ENCODE results near the gene UGP2. TPM values are rescaled to one million over a fixed set of nuclear protein-coding genes. Genes with fewer than 3 reads are reported as not detected.
"Not testable (repeated sequence)": the region's sequence is repeated elsewhere in the genome, so short reads cannot be mapped to it uniquely, and the experiment has no call there.

The UGP2 gene
- polyA plus RNA-seq, 3 donors = 22.3 to 71.8 (median 49.9) TPM

GRCh38 chr2:63801455-63801854 lies 40.2 kb upstream of the UGP2 start:
- Histone ChIP-seq H3K9ac (ENCODE audit: insufficient read depth, low read length, poor library complexity, severe bottlenecking) (no peak overlapping the region), H3K27ac (ENCODE audit: low read depth in 1 of 2, low read length in 2 of 2) (no peak overlapping the region), H3K27me3 (ENCODE audit: control insufficient read depth in 2 of 2, insufficient read depth in 2 of 2, low read length in 2 of 2) (no peaks in the 10 kb centered on the region), H3K79me2 (ENCODE audit: insufficient read depth, low read length) (no peaks in the 10 kb centered on the region), H4K20me1 (ENCODE audit: insufficient read depth, low read length) (no peaks in the 10 kb centered on the region), H3K4me1 (ENCODE audit: control insufficient read depth in 1 of 2, insufficient read depth in 2 of 2, low read length in 2 of 2) (no peaks in the 10 kb centered on the region), H3K9me3 (replicated peaks in 1 of 2; ENCODE audit: control insufficient read depth in 1 of 2, insufficient read depth in 1 of 2, low read length in 2 of 2) (no peaks in the 10 kb centered on the region), H3K4me3 (replicated peaks in 1 of 3; ENCODE audit: low read depth in 2 of 3, low read length in 3 of 3) (no peak overlapping the region), H3K36me3 (replicated peaks in 1 of 2; ENCODE audit: control insufficient read depth in 1 of 2, insufficient read depth in 2 of 2, low read length in 2 of 2) (no peaks in the 10 kb centered on the region), H3K4me2 (replicated peaks; ENCODE audit: extremely low read depth, low read length, poor library complexity, severe bottlenecking) (no peak overlapping the region), H2AFZ (ENCODE audit: insufficient read depth, low read depth, low read length, poor library complexity, severe bottlenecking) (no peak overlapping the region)
- Mint-ChIP-seq H3K9me3 (peaks cover 8 to 20% (median 13%) of the 10 kb centered on the region in 7 donors), H3K4me1 (no peaks in the 10 kb centered on the region), H3K4me3 (no peak overlapping the region), H3K27me3 (ENCODE audit: low read depth in 3 of 3) (peaks cover 0 to 1% (median 0%) of the 10 kb centered on the region in 3 donors), H3K36me3 (no peaks in the 10 kb centered on the region), H3K27ac (no peak overlapping the region)
- WGBS (ENCODE audit: insufficient coverage) = 100% methylated on average over 2 of the region's 6 CpGs
- intact Hi-C loops (cut with micrococcal nuclease) = no loop called here
- DNase-seq = no peak
- TF ChIP-seq CTCF (IDR thresholded peaks at IDR 0.05) = no peak

- peaks cover 0 to 1% (median 0%) of the 10 kb centered on the region in 3 donors for H3K27me3 Mint-ChIP-seq (ENCODE audit: low read depth in 3 of 3)
- intact Hi-C loops (cut with micrococcal nuclease) = no loop called here
- no peaks in the 10 kb centered on the region for H3K4me1 ChIP-seq (ENCODE audit: control insufficient read depth in 1 of 2, insufficient read depth in 2 of 2, low read length in 2 of 2)
- DNase-seq = no peak
- no peak overlapping the region for H3K27ac Mint-ChIP-seq
- no peak overlapping the region for H3K9ac ChIP-seq (ENCODE audit: insufficient read depth, low read length, poor library complexity, severe bottlenecking)
- H3K4me3 ChIP-seq (replicated peaks in 1 of 3; ENCODE audit: low read depth in 2 of 3, low read length in 3 of 3) = no peak overlapping the region
- no peak for TF ChIP-seq CTCF (IDR thresholded peaks at IDR 0.05)
- no peaks in the 10 kb centered on the region for H4K20me1 ChIP-seq (ENCODE audit: insufficient read depth, low read length)
- H3K36me3 ChIP-seq (replicated peaks in 1 of 2; ENCODE audit: control insufficient read depth in 1 of 2, insufficient read depth in 2 of 2, low read length in 2 of 2) = no peaks in the 10 kb centered on the region
- no peaks in the 10 kb centered on the region for H3K36me3 Mint-ChIP-seq
- peaks cover 0 to 6% of the 10 kb centered on the region in 2 donors for H3K9me3 ChIP-seq (replicated peaks in 1 of 2; ENCODE audit: control insufficient read depth in 1 of 2, insufficient read depth in 1 of 2, low read length in 2 of 2)
- no peaks in the 10 kb centered on the region for H3K4me1 Mint-ChIP-seq
- H3K79me2 ChIP-seq (ENCODE audit: insufficient read depth, low read length) = no peaks in the 10 kb centered on the region
- H3K4me2 ChIP-seq (replicated peaks; ENCODE audit: extremely low read depth, low read length, poor library complexity, severe bottlenecking) = no peak overlapping the region
- H3K4me3 Mint-ChIP-seq = no peak overlapping the region
- H3K27me3 ChIP-seq (ENCODE audit: control insufficient read depth in 2 of 2, insufficient read depth in 2 of 2, low read length in 2 of 2) = no peaks in the 10 kb centered on the region
- H3K9me3 Mint-ChIP-seq = peaks cover 14 to 39% (median 23%) of the 10 kb centered on the region in 7 donors
- H2AFZ ChIP-seq (ENCODE audit: insufficient read depth, low read depth, low read length, poor library complexity, severe bottlenecking) = no peak overlapping the region
- H3K27ac ChIP-seq (ENCODE audit: low read depth in 1 of 2, low read length in 2 of 2) = no peak overlapping the region
Measured at GRCh38 chr2:63805412-63805811, 36.3 kb upstream of the UGP2 start.

DNA sequence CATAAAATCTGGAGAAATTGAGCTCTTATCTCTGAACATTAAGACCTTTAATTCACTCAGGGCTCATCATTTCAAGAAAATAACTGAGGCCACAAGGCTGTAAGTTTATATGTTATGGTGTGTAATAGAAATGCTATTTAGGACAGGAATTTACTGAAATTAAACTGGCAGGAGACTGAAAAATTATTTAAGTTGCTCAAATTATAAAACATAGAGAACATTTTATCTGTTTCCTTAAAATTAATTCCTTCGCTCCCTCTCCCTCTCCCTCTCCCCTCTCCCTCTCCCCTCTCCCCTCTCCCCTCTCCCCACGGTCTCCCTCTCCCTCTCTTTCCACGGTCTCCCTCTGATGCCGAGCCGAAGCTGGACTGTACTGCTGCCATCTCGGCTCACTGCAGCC lies 33.7 kb upstream of the UGP2 start:
- H3K27me3 Mint-ChIP-seq (ENCODE audit: low read depth in 3 of 3); H3K9me3 ChIP-seq (replicated peaks in 1 of 2; ENCODE audit: control insufficient read depth in 1 of 2, insufficient read depth in 1 of 2, low read length in 2 of 2); H3K27ac Mint-ChIP-seq; H3K36me3 Mint-ChIP-seq; H4K20me1 ChIP-seq (ENCODE audit: insufficient read depth, low read length); H3K36me3 ChIP-seq (replicated peaks in 1 of 2; ENCODE audit: control insufficient read depth in 1 of 2, insufficient read depth in 2 of 2, low read length in 2 of 2); intact Hi-C loops (cut with micrococcal nuclease); H3K4me3 Mint-ChIP-seq; H3K4me1 ChIP-seq (ENCODE audit: control insufficient read depth in 1 of 2, insufficient read depth in 2 of 2, low read length in 2 of 2); H3K4me1 Mint-ChIP-seq; H3K4me3 ChIP-seq (replicated peaks in 1 of 3; ENCODE audit: low read depth in 2 of 3, low read length in 3 of 3); H3K79me2 ChIP-seq (ENCODE audit: insufficient read depth, low read length); H3K4me2 ChIP-seq (replicated peaks; ENCODE audit: extremely low read depth, low read length, poor library complexity, severe bottlenecking); H3K9ac ChIP-seq (ENCODE audit: insufficient read depth, low read length, poor library complexity, severe bottlenecking); DNase-seq; H3K27ac ChIP-seq (ENCODE audit: low read depth in 1 of 2, low read length in 2 of 2); H2AFZ ChIP-seq (ENCODE audit: insufficient read depth, low read depth, low read length, poor library complexity, severe bottlenecking); H3K27me3 ChIP-seq (ENCODE audit: control insufficient read depth in 2 of 2, insufficient read depth in 2 of 2, low read length in 2 of 2): not testable (repeated sequence)
- H3K9me3 Mint-ChIP-seq = peaks cover 7 to 33% (median 17%) of the 10 kb centered on the region in 7 donors
- no CpG with 5 or more reads among the region's 6 CpGs for WGBS (ENCODE audit: insufficient coverage)
